ENCODE results near the gene ACAD10.
"Not testable (repeated sequence)": the region's sequence is repeated elsewhere in the genome, so short reads cannot be mapped to it uniquely, and the experiment has no call there.

Gene ACAD10

DNA sequence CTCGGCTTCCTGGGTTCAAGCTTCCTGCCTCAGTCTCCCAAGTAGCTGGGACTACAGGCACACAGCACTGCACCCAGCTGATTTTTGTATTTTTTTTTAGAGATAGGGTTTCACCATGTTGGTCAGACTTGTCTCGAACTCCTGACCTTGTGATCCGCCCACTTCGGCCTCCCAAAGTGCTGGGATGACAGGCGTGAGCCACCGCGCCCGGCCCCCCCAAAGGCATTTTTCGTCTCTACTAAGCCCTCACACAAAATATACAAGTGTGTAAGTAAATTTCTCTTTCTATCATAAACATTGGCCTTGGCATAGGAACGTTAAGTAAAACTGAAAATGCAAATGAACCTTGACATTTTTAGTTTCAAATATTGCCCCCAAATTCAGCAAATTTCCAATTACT, 2.1 kb downstream of the ACAD10 start:
- DNase-seq: no peak

GRCh38 chr12:111691262-111691661, 5.4 kb downstream of the ACAD10 start:
- no peak for DNase-seq

- no peak for DNase-seq
Observed at GRCh38 chr12:111692575-111693210, 6.8 kb downstream of the ACAD10 start.

- no peak for DNase-seq
Observed at GRCh38 chr12:111693818-111694217, 8.0 kb downstream of the ACAD10 start.

- no peak for DNase-seq
Observed at GRCh38 chr12:111699962-111700361, 14.1 kb downstream of the ACAD10 start.

DNA sequence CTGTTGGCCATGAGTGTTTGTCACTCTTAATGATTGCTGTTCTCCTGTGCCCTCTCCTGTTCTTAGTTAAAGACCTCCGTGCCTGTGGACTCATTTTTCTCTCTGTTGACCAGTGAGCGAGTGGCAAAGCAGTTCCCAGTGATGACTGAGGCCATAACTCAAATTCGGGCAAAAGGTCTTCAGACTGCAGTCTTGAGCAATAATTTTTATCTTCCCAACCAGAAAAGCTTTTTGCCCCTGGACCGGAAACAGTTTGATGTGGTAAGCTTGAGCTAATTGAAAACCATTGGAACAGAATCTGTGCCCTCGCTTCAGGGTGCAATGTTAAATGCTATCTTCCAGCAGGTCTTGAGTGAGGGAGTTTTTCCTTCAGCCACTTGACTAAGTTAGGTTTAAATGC, 19.8 kb downstream of the ACAD10 start:
- no peak for DNase-seq

DNA sequence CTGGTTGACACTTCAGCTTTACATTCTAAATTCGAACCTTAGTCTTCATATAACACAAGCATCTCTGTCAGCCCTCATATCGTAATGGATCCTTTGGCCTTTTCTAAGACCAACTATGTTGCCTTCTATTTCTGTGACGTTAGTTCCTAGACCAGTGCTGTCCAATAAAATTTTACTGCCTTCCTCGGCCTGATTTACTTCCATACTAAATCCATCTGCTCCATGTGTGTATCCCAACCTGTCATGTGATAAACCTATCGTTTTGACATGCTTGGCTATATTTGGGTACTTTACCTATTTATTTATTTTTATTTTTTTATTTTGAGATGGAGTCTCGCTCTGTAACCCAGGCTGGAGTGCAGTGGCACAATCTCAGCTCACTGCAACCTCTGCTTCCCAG, 20.3 kb downstream of the ACAD10 start:
- DNase-seq: no peak

- no peak for DNase-seq
Observed at GRCh38 chr12:111715279-111715678, 29.4 kb downstream of the ACAD10 start.

DNA sequence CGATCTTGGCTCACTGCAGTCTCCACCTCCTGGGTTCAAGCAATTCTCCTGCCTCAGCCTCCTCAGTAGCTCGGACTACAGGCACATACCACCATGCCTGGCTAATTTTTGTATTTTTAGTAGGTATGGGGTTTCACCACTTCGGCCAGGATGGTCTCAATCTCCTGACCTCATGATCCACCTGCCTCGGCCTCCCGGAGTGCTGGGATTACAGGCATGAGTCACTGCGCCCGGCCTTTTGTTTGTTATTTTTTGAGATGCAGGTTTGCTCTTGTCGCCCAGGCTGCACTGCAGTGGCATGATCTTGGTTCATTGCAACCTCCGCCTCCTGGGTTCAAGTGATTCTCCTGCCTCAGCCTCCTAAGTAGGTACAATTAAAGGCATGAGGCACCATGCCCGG, 33.5 kb downstream of the ACAD10 start:
- not testable (repeated sequence) for DNase-seq

DNA sequence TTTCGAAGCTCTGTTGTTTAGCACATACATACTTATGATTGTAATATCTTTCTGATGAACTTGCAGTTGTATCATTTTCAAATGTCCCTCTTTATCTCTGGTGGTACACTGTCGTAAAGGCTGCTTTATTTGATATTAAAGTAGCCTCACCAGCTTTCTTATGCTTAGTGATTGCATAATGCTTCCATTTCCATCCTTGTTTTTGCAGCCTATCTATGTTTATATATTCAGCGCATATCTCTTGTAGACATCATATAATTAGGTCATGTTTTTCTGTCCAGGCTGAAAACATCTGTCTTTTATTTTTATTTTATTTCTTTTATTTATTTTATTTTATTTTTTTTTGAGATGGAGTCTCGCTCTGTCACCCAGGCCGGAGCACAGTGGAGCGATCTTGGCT, 34.6 kb downstream of the ACAD10 start:
- no peak for DNase-seq

DNA sequence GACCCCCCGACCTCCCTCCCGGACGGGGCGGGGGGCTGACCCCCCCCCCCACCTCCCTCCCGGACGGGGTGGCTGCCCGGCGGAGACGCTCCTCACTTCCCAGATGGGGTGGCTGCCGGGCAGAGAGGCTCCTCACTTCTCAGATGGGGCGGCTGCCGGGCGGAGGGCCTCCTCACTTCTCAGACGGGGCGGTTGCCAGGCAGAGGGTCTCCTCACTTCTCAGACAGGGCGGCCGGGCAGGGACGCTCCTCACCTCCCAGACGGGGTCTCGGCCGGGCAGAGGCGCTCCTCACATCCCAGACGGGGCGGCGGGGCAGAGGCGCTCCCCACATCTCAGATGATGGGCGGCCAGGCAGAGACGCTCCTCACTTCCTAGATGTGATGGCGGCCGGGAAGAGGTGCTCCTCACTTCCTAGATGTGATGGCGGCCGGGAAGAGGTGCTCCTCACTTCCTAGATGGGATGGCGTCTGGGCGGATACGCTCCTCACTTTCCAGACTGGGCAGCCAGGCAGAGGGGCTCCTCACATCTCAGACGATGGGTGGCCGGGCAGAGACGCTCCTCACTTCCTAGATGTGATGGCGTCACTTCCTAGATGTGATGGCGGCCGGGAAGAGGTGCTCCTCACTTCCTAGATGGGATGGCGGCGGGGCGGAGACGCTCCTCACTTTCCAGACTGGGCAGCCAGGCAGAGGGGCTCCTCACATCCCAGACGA, 38.0 kb downstream of the ACAD10 start:
- not testable (repeated sequence) for DNase-seq

DNA sequence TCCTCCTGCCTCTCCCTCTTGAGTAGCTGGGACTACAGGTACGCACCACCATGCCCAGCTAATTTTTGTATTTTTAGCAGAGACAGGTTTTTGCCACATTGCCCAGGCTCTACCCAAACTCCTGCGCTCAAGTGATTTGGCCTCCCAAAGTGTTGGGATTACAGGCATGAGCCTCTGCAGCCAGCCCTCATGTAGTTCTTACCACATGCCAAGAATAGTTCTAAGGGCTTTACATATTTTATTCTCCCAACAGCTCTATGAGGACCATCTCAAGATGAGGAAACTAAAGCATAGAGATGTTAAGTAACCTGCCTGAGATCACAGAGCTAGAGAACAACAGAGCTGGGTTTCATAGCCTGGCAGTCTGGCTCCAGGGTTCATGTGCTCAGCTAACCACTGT, 42.9 kb downstream of the ACAD10 start:
- no peak for DNase-seq

DNA sequence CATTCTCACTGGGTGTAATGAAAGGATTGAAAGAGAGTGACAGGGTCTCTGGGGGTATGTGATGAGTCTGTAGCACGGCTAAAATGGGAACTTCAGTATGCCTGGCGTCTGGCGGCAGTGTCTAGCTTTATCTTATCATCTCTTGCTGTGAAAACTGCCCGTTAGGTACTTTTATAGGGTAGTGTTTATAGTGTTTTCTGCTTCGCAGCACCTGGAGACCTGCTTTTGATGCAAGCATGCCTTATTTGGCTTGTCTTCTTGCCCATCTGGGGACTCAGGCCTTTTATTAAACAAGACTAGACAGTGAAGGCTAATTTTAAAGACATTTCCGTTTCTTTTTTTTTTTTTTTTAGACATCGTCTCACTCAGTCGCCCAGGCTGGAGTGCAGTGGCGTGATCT, 44.6 kb downstream of the ACAD10 start:
- DNase-seq: no peak

DNA sequence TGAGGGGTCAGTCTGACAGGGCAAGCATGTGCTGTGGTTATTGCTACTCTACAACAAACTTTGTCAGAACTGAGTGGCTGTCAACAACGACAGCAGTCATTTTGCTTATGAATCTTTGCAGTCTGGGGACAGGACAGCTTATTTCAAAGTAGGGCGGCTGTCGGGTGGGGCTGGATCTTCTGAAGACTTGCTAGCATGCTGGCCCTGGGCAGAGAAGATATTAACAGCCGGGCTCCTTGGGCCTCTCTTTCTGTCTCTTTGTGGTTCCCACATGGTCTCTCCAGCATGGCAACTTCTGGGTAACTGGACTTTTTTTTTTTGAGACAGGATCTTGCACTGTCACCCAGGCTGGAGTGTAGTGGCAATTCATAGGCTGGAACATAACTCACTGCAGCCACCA, 46.9 kb downstream of the ACAD10 start:
- no peak for DNase-seq

GRCh38 chr12:111733340-111733915, 47.6 kb downstream of the ACAD10 start:
- no peak for DNase-seq

DNA sequence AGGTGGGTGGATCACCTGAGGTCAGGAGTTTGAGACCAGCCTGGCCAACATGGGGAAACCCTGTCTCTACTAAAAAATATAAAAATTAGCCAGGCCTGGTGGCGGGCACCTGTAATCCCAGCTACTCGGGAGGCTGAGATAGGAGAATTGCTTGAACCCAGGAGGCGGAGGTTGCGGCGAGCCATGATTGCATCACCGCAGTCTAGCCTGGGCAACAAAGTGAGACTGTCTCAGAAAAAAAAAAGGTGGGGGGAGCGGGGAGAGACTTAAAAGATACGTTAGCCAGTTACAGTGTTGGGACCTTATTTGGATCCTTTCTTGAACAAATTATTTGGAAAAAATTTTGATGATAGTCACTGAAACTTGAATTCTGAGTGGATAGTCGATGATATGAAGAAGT, 53.7 kb downstream of the ACAD10 start:
- DNase-seq: not testable (repeated sequence)

DNA sequence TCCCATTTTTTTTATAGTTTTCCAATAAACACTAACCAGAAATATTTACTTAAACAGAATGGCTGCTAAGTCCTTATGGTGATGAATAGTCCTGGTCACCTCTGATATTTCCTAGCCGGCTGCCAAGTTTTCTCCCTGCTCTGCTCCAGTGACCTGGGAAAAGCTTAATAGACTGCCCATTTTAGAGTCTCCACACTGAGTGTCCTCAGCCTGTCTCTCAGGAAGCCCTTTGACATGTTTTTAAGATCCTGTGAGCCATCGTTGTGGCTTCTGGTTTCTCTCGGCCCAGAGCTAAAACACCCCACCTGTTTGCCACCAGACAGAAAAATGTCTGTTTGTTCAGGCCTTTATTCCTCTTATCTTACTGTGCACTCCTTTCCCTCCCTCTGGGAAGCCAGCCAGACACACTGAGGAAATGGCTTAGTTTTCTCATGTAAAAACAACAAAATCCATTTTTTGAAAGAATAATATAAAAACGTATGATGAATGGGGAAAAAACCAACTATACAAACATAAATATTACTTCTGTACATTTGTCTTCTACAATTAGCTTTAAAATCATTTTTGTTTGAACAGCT, 55.5 kb downstream of the ACAD10 start:
- no peak for DNase-seq

DNA sequence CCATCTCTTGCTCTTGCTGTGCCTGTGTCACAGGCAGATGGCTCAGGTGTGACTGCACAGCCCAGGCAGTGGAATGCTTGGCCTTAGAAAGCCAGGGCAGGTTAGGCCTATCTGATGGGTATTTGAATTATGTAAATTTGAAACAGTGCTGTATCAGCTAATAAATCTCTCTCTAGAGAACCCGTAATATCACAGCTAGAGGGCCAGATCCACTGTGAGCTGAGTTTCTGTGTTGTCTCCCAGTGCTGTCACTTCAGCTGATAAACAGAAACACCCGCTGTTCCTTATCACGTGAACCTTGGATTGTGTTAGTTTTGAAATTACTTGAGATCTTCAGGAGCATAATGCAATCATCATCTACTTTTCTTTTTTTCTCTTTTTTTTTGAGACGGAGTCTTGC, 59.4 kb downstream of the ACAD10 start:
- DNase-seq: no peak

DNA sequence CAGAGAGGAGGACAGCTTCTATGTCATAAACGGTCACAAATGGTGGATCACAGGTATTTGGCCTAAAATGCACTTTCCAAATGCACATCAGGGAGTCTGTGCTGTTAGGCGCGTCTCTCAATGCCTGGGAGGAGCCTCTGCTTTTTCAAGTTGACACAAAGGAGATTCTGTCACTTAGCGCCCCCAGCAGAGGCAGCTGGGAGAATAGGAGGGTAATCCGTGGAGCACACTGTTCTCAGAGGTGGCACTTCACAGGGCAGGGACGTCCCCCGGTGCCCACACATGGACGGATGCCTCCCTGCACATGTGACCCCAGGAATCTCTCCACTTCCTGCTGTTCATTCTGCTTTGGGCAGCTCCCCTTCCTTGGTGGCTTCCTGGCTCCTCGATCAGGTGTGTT, 61.5 kb downstream of the ACAD10 start:
- DNase-seq: no peak

- no peak for DNase-seq
Observed at GRCh38 chr12:111748151-111748672, 62.4 kb downstream of the ACAD10 start.

- no peak for DNase-seq
Observed at GRCh38 chr12:111748867-111749266, 63.0 kb downstream of the ACAD10 start.

GRCh38 chr12:111749391-111749790, 63.5 kb downstream of the ACAD10 start:
- no peak for DNase-seq

- no peak for DNase-seq
Observed at GRCh38 chr12:111753144-111753881, 67.5 kb downstream of the ACAD10 start.

Measured in central memory CD4-positive, alpha-beta T cell (primary cell).